Stimulated activated naive CD8-positive, alpha-beta T cell treated with anti-CD3 and anti-CD28 coated beads, Interleukin-15, amount 100 ng/mL, for 72 hours (primary cell): ENCODE measurements around the gene MTNR1A.

ENCODE experiments used
- ATAC-seq: fragments of 150-1000 bp; cut with Tn5 transposase; 2 replicates; pipeline ENCODE4 v1.10.0; 2021; ENCODE audit warnings: mild to moderate bottlenecking, moderate library complexity
- DNase-seq, 2 donors: peaks; one replicate each; pipeline ENCODE4 v3.0.0; 2021 to 2022
- H3K27ac Mint-ChIP-seq, 2 donors: one replicate each; pipeline ENCODE4 v1.8.0; 2022; ENCODE audit warnings: mild to moderate bottlenecking in 2 of 2, mixed read lengths in 2 of 2, moderate library complexity in 2 of 2
- H3K27me3 Mint-ChIP-seq: one replicate; pipeline ENCODE4 v1.8.0; 2022; ENCODE audit warnings: mixed read lengths
- H3K4me1 Mint-ChIP-seq: one replicate; pipeline ENCODE4 v1.8.0; 2022; ENCODE audit warnings: mild to moderate bottlenecking, mixed read lengths
- H3K4me3 Mint-ChIP-seq, 2 donors: one replicate each; pipeline ENCODE4 v1.8.0; 2022; ENCODE audit warnings: mild to moderate bottlenecking in 2 of 2, mixed read lengths in 2 of 2, moderate library complexity in 1 of 2
- H3K9me3 Mint-ChIP-seq, 2 donors: one replicate each; pipeline ENCODE4 v1.8.0; 2022; ENCODE audit warnings: mixed read lengths in 2 of 2

MTNR1A gene

DNA sequence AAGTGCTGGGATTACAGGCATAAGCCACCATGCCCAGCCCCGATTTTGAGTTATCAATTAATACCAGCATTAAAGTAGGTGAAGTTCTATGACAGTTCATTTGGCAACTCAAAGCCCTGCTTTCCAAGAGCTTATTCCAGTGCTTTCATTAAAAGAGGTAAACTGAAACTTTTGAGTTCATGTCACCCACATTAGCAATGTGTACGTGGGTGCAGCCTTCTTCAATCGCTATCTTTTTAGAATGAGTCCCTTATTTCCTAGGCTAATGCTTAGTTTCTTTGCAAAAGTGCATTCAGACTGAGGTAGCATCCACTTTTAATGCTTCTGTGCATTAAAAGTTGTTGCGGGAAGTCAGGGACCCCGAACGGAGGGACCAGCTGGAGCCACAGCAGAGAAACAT is 26.1 kb upstream of the MTNR1A start:
- no peaks in the 10 kb centered on the region for H3K4me1 Mint-ChIP-seq
- DNase-seq (no peak), ATAC-seq (no peak)
- H3K4me3 Mint-ChIP-seq: no peak overlapping the region
- H3K27me3 Mint-ChIP-seq: no peaks in the 10 kb centered on the region
- no peak overlapping the region for H3K27ac Mint-ChIP-seq
- no peaks in the 10 kb centered on the region for H3K9me3 Mint-ChIP-seq

DNA sequence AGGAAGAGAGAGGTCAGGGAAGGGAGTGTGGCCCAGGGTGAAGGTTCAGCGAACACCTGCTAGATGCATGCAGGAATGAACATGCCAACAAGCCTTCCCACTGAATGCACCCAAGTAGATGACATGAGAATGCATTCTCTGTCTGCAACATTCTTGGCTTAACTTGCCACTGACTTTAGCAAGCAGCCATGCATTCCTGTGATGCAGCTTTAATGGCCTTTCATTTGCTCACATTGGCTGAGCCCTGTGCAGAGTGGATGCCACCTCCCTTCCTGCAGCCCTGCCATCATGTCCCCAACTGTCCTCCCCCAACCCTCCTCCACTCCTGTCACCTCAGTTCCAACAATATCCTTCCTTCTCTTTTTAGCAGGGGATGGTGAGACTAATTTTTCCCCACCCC is 25.3 kb upstream of the MTNR1A start:
- no peak for DNase-seq
- Mint-ChIP-seq H3K27me3 (no peaks in the 10 kb centered on the region), H3K4me1 (no peaks in the 10 kb centered on the region), H3K27ac (no peak overlapping the region), H3K9me3 (no peaks in the 10 kb centered on the region), H3K4me3 (no peak overlapping the region)
- no peak for ATAC-seq

- Mint-ChIP-seq H3K27me3 (peaks cover 21% of the 10 kb centered on the region), H3K27ac (no peak overlapping the region), H3K4me1 (no peaks in the 10 kb centered on the region), H3K9me3 (no peaks in the 10 kb centered on the region), H3K4me3 (no peak overlapping the region)
- no peak for ATAC-seq
- DNase-seq: no peak
Observed at GRCh38 chr4:186570193-186570996, 15.0 kb upstream of the MTNR1A start.

GRCh38 chr4:186569533-186570192 is 14.3 kb upstream of the MTNR1A start:
- no peak overlapping the region for H3K4me3 Mint-ChIP-seq

GRCh38 chr4:186566068-186566467 is 10.7 kb upstream of the MTNR1A start:
- H3K4me3 Mint-ChIP-seq: no peak overlapping the region
- H3K4me1 Mint-ChIP-seq: no peaks in the 10 kb centered on the region
- DNase-seq (no peak), ATAC-seq (no peak)
- H3K27ac Mint-ChIP-seq: no peak overlapping the region
- peaks cover 0 to 5% of the 10 kb centered on the region in 2 donors for H3K9me3 Mint-ChIP-seq
- peaks cover 16% of the 10 kb centered on the region for H3K27me3 Mint-ChIP-seq

More at GRCh38 chr4:186569533-186570192, 14.3 kb upstream of the MTNR1A start:
- H3K27ac Mint-ChIP-seq: no peak overlapping the region
- H3K9me3 Mint-ChIP-seq: no peaks in the 10 kb centered on the region
- DNase-seq (no peak), ATAC-seq (no peak)
- peaks cover 21% of the 10 kb centered on the region for H3K27me3 Mint-ChIP-seq
- H3K4me1 Mint-ChIP-seq: no peaks in the 10 kb centered on the region

DNA sequence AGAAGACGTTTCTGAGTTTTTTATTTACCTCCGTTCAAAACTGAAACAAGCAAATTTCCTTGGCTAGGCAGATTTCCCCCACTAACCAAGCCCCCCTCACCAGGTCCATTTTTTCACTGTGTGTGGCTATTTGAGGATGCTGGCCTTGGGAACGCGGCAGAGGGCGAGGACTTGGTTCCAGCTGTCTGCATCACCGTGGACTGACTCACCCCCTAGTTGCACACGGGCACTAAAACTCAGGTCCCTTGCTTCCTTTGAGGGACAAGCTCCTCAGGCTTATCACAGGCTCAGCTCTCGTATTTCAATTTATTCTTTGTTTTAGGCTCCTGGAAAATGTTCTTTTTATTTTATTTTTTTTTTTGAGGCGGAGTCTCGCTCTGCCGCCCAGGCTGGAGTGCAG is 8.4 kb upstream of the MTNR1A start:
- peaks cover 6 to 9% of the 10 kb centered on the region in 2 donors for H3K9me3 Mint-ChIP-seq
- H3K27me3 Mint-ChIP-seq: peaks cover 9% of the 10 kb centered on the region
- no peak for ATAC-seq
- H3K4me1 Mint-ChIP-seq: no peaks in the 10 kb centered on the region
- no peak overlapping the region for H3K4me3 Mint-ChIP-seq
- DNase-seq: no peak
- no peak overlapping the region for H3K27ac Mint-ChIP-seq

DNA sequence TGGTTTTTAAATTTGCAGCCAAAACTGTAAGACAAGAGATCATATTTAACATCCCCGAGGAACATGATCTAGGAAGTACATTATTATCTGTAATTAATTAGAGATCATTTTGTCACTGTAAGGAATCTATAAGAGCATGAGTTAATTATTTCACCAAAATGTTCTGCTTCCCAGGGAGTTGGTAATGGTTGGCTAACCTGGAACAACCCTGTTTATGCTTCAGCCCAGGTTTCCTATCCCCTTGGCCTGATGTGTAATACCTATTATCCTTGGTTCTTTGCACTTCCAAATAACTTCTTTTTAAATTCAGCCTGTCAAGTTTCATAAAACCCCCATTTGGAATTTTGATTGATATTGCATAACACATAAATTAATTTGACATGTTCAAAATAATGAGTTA is 6.4 kb upstream of the MTNR1A start:
- no peak overlapping the region for H3K27ac Mint-ChIP-seq
- H3K9me3 Mint-ChIP-seq: peaks cover 9% of the 10 kb centered on the region in 2 donors
- H3K4me1 Mint-ChIP-seq: no peaks in the 10 kb centered on the region
- H3K27me3 Mint-ChIP-seq: peaks cover 9% of the 10 kb centered on the region
- DNase-seq (no peak), ATAC-seq (no peak)
- H3K4me3 Mint-ChIP-seq: no peak overlapping the region

DNA sequence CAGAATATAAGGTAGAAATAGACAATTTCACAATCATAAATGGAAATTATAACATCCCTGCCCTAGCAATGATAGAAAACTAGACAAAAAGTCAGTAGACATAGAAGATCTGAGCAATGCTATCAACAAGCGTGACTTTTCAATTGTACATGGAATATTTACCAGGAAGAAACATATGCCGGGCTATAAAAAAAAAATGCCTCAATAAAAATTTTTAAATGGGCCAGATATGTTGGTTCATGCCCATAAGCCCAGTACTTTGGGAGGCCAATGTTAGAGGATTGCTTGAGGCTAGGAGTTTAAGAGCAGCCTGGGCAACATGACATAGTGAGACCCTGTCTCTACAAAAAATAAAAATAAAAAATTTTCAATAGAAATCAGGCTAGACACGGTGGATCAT is 5.3 kb upstream of the MTNR1A start:
- DNase-seq (no peak), ATAC-seq (no peak)
- Mint-ChIP-seq H3K9me3 (peaks cover 9% of the 10 kb centered on the region in 2 donors), H3K27ac (no peak overlapping the region), H3K4me3 (no peak overlapping the region), H3K4me1 (no peaks in the 10 kb centered on the region), H3K27me3 (peaks cover 7% of the 10 kb centered on the region)

DNA sequence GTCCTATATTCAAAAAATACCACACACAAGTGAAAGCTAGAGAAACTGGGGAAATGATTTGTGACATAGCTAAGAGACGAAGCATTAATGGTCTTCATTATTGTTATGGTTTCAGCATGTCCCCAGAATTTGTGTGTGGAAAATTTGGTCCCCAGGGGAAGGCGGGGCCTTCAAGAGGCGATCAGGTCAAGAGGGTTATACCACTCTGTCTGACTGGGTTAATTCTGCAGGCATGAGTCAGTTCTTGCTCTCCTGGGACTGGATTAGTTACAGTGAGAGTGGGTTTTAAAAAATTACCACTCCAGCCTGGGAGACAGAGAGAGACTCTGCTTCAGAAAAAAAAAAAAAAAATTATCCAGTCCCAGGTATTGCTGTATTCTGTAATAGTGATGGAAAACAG is 2.1 kb upstream of the MTNR1A start:
- Mint-ChIP-seq H3K4me1 (no peaks in the 10 kb centered on the region), H3K27me3 (peaks cover 17% of the 10 kb centered on the region), H3K9me3 (peaks cover 6 to 9% of the 10 kb centered on the region in 2 donors), H3K27ac (no peak overlapping the region), H3K4me3 (no peak overlapping the region)
- ATAC-seq (no peak), DNase-seq (no peak)

- no peaks in the 10 kb centered on the region for H3K4me1 Mint-ChIP-seq
- H3K9me3 Mint-ChIP-seq: peaks cover 4 to 9% of the 10 kb centered on the region in 2 donors
- DNase-seq (no peak), ATAC-seq (no peak)
- no peak overlapping the region for H3K4me3 Mint-ChIP-seq
- H3K27ac Mint-ChIP-seq: no peak overlapping the region
- peaks cover 17% of the 10 kb centered on the region for H3K27me3 Mint-ChIP-seq
Observed at GRCh38 chr4:186557061-186557460, 1.7 kb upstream of the MTNR1A start.

GRCh38 chr4:186554539-186554913 is 841 bp downstream of the MTNR1A start:
- Mint-ChIP-seq H3K4me1 (no peaks in the 10 kb centered on the region), H3K9me3 (peaks cover 0 to 4% of the 10 kb centered on the region in 2 donors), H3K27ac (no peak overlapping the region), H3K4me3 (no peak overlapping the region), H3K27me3 (peaks cover 34% of the 10 kb centered on the region)
- no peak for DNase-seq
- no peak for ATAC-seq

DNA sequence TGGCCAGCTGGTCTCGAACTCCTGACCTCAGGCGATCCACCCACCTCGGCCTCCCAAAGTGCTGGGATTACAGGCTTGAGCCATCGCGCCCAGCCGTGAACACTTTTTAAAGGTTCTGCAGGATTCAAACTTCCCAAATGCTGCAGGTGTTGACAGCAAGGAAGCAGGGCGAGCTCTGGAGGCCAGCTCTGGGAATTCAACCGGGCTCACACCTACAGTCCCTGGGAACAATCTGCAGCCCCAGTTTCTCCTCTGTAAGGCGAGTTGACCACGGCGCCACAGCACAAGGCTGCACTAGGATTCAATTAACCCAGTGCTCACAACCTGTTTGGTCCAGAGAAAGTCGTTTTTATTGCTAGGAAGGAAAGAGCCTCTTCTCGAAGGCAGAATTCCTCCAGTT is 1.6 kb downstream of the MTNR1A start:
- Mint-ChIP-seq H3K27me3 (peaks cover 34% of the 10 kb centered on the region), H3K4me3 (no peak overlapping the region), H3K27ac (no peak overlapping the region), H3K4me1 (no peaks in the 10 kb centered on the region), H3K9me3 (peaks cover 0 to 3% of the 10 kb centered on the region in 2 donors)
- ATAC-seq (no peak), DNase-seq (no peak)

- DNase-seq (no peak), ATAC-seq (no peak)
- Mint-ChIP-seq H3K4me1 (no peaks in the 10 kb centered on the region), H3K27me3 (peaks cover 41% of the 10 kb centered on the region), H3K27ac (no peak overlapping the region), H3K9me3 (peaks cover 5 to 8% of the 10 kb centered on the region in 2 donors), H3K4me3 (no peak overlapping the region)
Observed at GRCh38 chr4:186551849-186552248, 3.5 kb downstream of the MTNR1A start.

- H3K27me3 Mint-ChIP-seq: peaks cover 10% of the 10 kb centered on the region
- no peak overlapping the region for H3K27ac Mint-ChIP-seq
- H3K9me3 Mint-ChIP-seq: peaks cover 5 to 16% of the 10 kb centered on the region in 2 donors
- ATAC-seq (no peak), DNase-seq (no peak)
- H3K4me1 Mint-ChIP-seq: no peaks in the 10 kb centered on the region
- no peak overlapping the region for H3K4me3 Mint-ChIP-seq
Observed at GRCh38 chr4:186545436-186545835, 9.9 kb downstream of the MTNR1A start.

DNA sequence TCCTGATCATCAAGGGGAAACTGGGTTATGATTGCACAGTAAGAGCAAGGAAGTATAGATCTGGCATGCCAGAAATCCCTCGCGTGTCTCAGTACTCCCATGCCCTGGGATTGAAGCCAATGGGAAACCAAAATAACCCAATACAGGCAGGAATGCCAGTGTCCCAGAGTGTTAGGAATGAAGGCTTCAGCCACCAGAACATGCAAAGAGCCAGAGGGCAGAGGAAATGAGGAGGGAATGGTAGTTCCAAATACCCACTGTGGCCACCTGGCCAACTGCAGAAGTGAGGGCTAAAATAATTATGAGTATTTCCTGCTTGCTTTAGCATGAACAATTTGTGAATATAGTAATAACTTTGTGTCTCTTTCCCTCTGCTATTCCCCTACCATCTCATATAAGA is 12.2 kb downstream of the MTNR1A start:
- H3K9me3 Mint-ChIP-seq: peaks cover 5 to 21% of the 10 kb centered on the region in 2 donors
- no peak for ATAC-seq
- H3K4me3 Mint-ChIP-seq: no peak overlapping the region
- no peaks in the 10 kb centered on the region for H3K4me1 Mint-ChIP-seq
- DNase-seq: no peak
- H3K27me3 Mint-ChIP-seq: peaks cover 7% of the 10 kb centered on the region
- no peak overlapping the region for H3K27ac Mint-ChIP-seq

DNA sequence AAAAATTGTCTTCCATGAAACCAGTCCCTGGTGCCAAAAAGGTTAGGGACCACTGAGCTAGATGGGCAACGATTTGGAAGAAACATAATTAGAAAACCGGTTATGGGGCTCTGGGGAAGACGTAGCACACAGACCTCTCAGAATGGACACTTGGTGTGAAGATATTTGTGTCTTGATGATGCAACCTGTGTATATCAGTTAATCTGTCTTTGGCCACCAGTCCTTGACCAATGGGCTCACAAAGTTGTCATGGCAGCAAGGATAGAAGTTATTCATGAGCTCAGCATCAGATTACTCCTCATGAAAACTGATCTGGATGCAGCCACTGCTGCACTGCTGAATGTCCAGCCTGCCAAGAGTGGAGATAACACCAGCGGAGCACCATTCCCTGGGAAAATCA is 13.6 kb downstream of the MTNR1A start:
- Mint-ChIP-seq H3K27ac (no peak overlapping the region), H3K27me3 (no peaks in the 10 kb centered on the region), H3K9me3 (peaks cover 0 to 20% of the 10 kb centered on the region in 2 donors), H3K4me3 (no peak overlapping the region), H3K4me1 (no peaks in the 10 kb centered on the region)
- DNase-seq (no peak), ATAC-seq (no peak)
